ENCODE data around the gene PRKAG2. TPM values are rescaled to one million over a fixed set of nuclear protein-coding genes. Genes with fewer than 3 reads are reported as not detected.

The PRKAG2 gene
- total and polyA plus RNA-seq, 2 of the 8 experiments (the other 6 are each of a cell fraction or from before 2014, with no cell fraction given), result 7.5 to 18.1 TPM

- H2BK20ac ChIP-seq (ENCODE audit: low read length), result no peak overlapping the region
- POLR2A ChIA-PET (ENCODE audit: partially characterized antibody), result no interaction called here
- H2BK5ac ChIP-seq (ENCODE audit: low read depth, low read length), result no peak overlapping the region
- H4K20me1 ChIP-seq (replicated peaks in 1 of 2; ENCODE audit: control insufficient read depth in 1 of 2, insufficient read depth in 2 of 2, low read length in 2 of 2), result no peaks in the 10 kb centered on the region
- no peak overlapping the region for H3K23ac ChIP-seq (ENCODE audit: insufficient read length)
- H3K27ac ChIP-seq (ENCODE audit: low read depth, low read length), result no peak overlapping the region
- no peak overlapping the region for H4K5ac ChIP-seq (ENCODE audit: insufficient read length, low read depth, low read length)
- no peak overlapping the region for H2BK120ac ChIP-seq (replicated peaks; ENCODE audit: low read depth, low read length)
- H3K23me2 ChIP-seq (ENCODE audit: low read depth, low read length), result no peaks in the 10 kb centered on the region
- no peaks in the 10 kb centered on the region for H3K79me2 ChIP-seq (ENCODE audit: control insufficient read depth in 1 of 2, insufficient read depth in 2 of 2, low read length in 2 of 2)
- no peaks in the 10 kb centered on the region; a peak in 1 of 7 replicates for H3K27me3 ChIP-seq (replicated peaks in 1 of 4; ENCODE audit: control insufficient read depth in 3 of 4, extremely low read depth in 1 of 4, insufficient read depth in 3 of 4, low read length in 3 of 4)
- FAIRE-seq (no peak), DNase-seq (ENCODE audit: low read depth in 1 of 2, low spot score in 2 of 2) (no peak)
- no peak overlapping the region for H2BK12ac ChIP-seq (ENCODE audit: low read depth, low read length)
- no peak overlapping the region for H3K4me2 ChIP-seq (ENCODE audit: insufficient read depth in 1 of 2, low read depth in 2 of 2, low read length in 2 of 2)
- CTCF ChIA-PET (ENCODE audit: partially characterized antibody), result interaction anchor here (0.8 to 2.3 kb wide), 8 partner anchors 9 to 125 kb away, joined by 3 to 8 read pairs (median 6); no protein-coding TSS in a partner anchor
- no peak overlapping the region for H2BK15ac ChIP-seq (ENCODE audit: low read length)
- no peak overlapping the region for H3K4ac ChIP-seq (replicated peaks; ENCODE audit: insufficient read length, low read depth, low read length)
- no peaks in the 10 kb centered on the region for H3K79me1 ChIP-seq (ENCODE audit: low read depth, low read length)
- WGBS, 2 experiments (ENCODE audit: extremely low coverage in 1 of 2, insufficient coverage in 1 of 2, insufficient read length in 1 of 2, insufficient replicate concordance in 2 of 2, low coverage in 1 of 2, low lambda C conversion rate in 2 of 2, missing lambda C conversion rate in 1 of 2), result 93% methylated on average over 5 of the region's 8 CpGs; no CpG with 5 or more reads in 1 of the 2 experiments
- no peak overlapping the region for H3K9ac ChIP-seq (replicated peaks in 1 of 4; ENCODE audit: extremely low read depth in 1 of 4, low read depth in 3 of 4, low read length in 3 of 4)
- H2AFZ ChIP-seq (ENCODE audit: low read length), result no peak overlapping the region
- no peak overlapping the region for H3K56ac ChIP-seq (replicated peaks; ENCODE audit: insufficient read length, low read depth, low read length)
- H3K4me3 ChIP-seq (ENCODE audit: extremely low read depth in 1 of 4, insufficient read depth in 2 of 4, low read depth in 3 of 4, low read length in 4 of 4), result no peak overlapping the region
- H4K8ac ChIP-seq (ENCODE audit: extremely low read depth, insufficient read depth, low read length), result peak overlapping the region; percentile 22; the same call in 1 of the 2 replicates
- H3K18ac ChIP-seq (ENCODE audit: extremely low read depth, low read length), result no peak overlapping the region
- no peak overlapping the region for H2AK5ac ChIP-seq (ENCODE audit: low read depth, low read length)
- H3K36me3 ChIP-seq (ENCODE audit: control insufficient read depth in 2 of 4, insufficient read depth in 4 of 4, low read length in 3 of 4), result no peaks in the 10 kb centered on the region
- H3K9me3 ChIP-seq (ENCODE audit: insufficient read depth in 2 of 2, low read depth in 1 of 2, low read length in 1 of 2), result 0 out of 4 replicates have a peak, but pooled peaks cover 0 to under 1% of the 10 kb centered on the region in 2 experiments
- H4K91ac ChIP-seq (replicated peaks; ENCODE audit: insufficient read length, low read length), result no peak overlapping the region
- H3K14ac ChIP-seq (ENCODE audit: insufficient read length), result no peak overlapping the region
- no peaks in the 10 kb centered on the region for H3K4me1 ChIP-seq (replicated peaks in 1 of 4; ENCODE audit: control insufficient read depth in 3 of 4, insufficient read depth in 4 of 4, low read length in 3 of 4)
- TF ChIP-seq BCL11A (IDR thresholded peaks at IDR 0.05; ENCODE audit: low read depth in 2 of 2, low read length in 2 of 2), result no peak
- TF ChIP-seq POLR2AphosphoS5 (IDR thresholded peaks at IDR 0.05; ENCODE audit: low read depth, low read length), result no peak
- TF ChIP-seq SIX5 (IDR thresholded peaks at IDR 0.05; ENCODE audit: low read depth, low read length), result no peak
- no peak for TF ChIP-seq CBX5 (IDR thresholded peaks at IDR 0.05; ENCODE audit: low read depth, low read length)
- TF ChIP-seq GTF2F1 (IDR thresholded peaks at IDR 0.05; ENCODE audit: borderline replicate concordance, low read depth, low read length), result no peak
- no peak for TF ChIP-seq SRF (IDR thresholded peaks at IDR 0.05; ENCODE audit: low read depth, low read length)
- no peak for TF ChIP-seq BRCA1 (IDR thresholded peaks at IDR 0.05; ENCODE audit: low read depth, low read length)
- TF ChIP-seq, protein P1, sequence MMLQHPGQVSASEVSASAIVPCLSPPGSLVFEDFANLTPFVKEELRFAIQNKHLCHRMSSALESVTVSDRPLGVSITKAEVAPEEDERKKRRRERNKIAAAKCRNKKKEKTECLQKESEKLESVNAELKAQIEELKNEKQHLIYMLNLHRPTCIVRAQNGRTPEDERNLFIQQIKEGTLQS (IDR thresholded peaks at IDR 0.05; ENCODE audit: insufficient read depth, low read depth, low read length), result no peak
- no peak for TF ChIP-seq MAFK (IDR thresholded peaks at IDR 0.05; ENCODE audit: low read depth, low read length)
- TF ChIP-seq JUND (IDR thresholded peaks at IDR 0.05; ENCODE audit: low read length), result no peak
- TF ChIP-seq RNF2 (IDR thresholded peaks at IDR 0.05; ENCODE audit: borderline replicate concordance, low read depth, low read length, missing control alignments, poor library complexity, severe bottlenecking), result no peak
- TF ChIP-seq, protein P2, sequence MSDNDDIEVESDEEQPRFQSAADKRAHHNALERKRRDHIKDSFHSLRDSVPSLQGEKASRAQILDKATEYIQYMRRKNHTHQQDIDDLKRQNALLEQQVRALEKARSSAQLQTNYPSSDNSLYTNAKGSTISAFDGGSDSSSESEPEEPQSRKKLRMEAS (IDR thresholded peaks at IDR 0.05), result no peak
- TF ChIP-seq POU5F1 (IDR thresholded peaks at IDR 0.05; ENCODE audit: low read depth, low read length), result no peak
These were observed 42.7 kb upstream of the PRKAG2 start for GRCh38 chr7:151919595-151919994.

All from H1 (cell line).